ENCODE measurements around the gene KPNB1. TPM values are rescaled to one million over a fixed set of nuclear protein-coding genes. Genes with fewer than 3 reads are reported as not detected.

The KPNB1 gene
- total and polyA plus RNA-seq, 7 donors, result 78.0 to 323 (median 192) TPM

DNA sequence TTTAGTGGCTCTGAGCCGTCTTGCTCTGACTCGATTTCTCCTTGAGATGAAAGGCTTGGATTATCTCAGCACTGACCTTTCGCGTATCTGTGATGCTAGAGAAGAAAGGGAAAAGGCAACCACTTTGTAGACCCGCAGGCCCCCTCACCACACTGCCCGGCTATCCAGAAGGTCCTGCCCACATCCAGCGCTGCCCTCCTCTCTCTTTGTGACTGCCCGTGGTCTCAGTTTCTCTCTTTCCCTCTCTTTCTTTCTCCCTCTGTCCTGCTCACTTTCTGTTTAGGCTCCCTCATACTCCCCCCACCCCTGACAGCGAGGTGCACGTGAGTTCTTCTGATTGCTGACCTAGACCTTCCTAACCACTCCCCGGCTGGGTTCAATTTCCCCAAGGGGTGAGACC, 70.5 kb downstream of the KPNB1 start:
- TF ChIP-seq, protein P1, sequence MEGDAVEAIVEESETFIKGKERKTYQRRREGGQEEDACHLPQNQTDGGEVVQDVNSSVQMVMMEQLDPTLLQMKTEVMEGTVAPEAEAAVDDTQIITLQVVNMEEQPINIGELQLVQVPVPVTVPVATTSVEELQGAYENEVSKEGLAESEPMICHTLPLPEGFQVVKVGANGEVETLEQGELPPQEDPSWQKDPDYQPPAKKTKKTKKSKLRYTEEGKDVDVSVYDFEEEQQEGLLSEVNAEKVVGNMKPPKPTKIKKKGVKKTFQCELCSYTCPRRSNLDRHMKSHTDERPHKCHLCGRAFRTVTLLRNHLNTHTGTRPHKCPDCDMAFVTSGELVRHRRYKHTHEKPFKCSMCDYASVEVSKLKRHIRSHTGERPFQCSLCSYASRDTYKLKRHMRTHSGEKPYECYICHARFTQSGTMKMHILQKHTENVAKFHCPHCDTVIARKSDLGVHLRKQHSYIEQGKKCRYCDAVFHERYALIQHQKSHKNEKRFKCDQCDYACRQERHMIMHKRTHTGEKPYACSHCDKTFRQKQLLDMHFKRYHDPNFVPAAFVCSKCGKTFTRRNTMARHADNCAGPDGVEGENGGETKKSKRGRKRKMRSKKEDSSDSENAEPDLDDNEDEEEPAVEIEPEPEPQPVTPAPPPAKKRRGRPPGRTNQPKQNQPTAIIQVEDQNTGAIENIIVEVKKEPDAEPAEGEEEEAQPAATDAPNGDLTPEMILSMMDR (IDR thresholded peaks at IDR 0.05), result no peak
- no peak overlapping the region for H3K4me3 ChIP-seq
- DNase-seq, result no peak
- H3K27me3 ChIP-seq (ENCODE audit: insufficient read depth in 3 of 3, low read length in 2 of 3), result peaks cover 0 to 48% (median 19%) of the 10 kb centered on the region in 3 donors
- no peak for ATAC-seq
- no peaks in the 10 kb centered on the region for H3K9me3 ChIP-seq
- no peak overlapping the region for H3K27ac ChIP-seq
- H3K36me3 ChIP-seq (ENCODE audit: insufficient read depth in 1 of 2, low read depth in 1 of 2), result no peaks in the 10 kb centered on the region
- no peaks in the 10 kb centered on the region for H3K4me1 ChIP-seq
- intact Hi-C loops (cut with DNase I), result no loop called here
- 56 to 64% (median 61%) methylated on average over 11 of the region's 11 CpGs for WGBS, 3 donors

DNA sequence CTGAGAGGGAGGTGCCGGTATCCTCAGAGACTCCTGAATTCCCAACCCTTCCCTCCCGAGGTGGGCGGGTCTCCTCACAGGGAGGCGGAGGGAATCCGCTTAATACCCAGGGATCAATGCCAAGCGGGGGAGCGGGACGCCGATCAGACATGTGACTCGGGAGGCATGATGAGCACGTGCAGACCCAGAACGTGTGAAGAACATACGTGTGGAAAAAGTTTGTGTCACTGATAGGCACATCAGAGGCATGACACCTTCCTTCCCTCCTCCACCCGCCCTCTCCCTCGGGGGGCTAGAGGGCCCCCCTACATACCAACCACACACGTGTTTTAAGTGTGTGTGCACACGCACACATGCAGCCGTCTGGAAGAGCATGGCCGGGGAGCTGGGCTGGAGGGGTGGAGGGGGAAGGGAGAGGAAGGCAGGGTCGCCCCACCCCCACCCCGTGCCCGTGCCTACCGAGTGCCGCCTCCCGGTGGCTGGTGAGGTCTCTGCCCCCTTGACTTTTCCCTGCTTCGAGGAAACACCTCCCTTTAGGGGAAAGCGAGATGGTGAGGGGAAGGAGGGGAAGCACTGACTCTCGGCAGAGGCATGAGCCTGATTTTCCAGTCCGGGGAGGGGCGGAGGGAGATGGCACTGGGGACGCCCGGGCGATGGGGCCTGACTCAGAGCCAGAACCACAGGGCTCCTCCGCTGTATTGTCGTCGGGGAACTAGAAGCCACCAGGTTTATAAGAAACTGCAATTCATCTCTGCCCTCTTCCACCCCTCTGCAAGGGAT, 71.2 kb downstream of the KPNB1 start:
- H3K27me3 ChIP-seq (ENCODE audit: insufficient read depth in 3 of 3, low read length in 2 of 3), result peaks cover 0 to 48% (median 23%) of the 10 kb centered on the region in 3 donors
- TF ChIP-seq, protein P1 (IDR thresholded peaks at IDR 0.05), result no peak
- no peak overlapping the region for H3K27ac ChIP-seq
- ATAC-seq (peak in 2 of 4 donors; percentile 43 to 58), DNase-seq (no peak)
- H3K36me3 ChIP-seq (ENCODE audit: insufficient read depth in 1 of 2, low read depth in 1 of 2), result no peaks in the 10 kb centered on the region
- H3K4me3 ChIP-seq, result no peak overlapping the region
- intact Hi-C loops (cut with DNase I), result no loop called here
- H3K9me3 ChIP-seq, result no peaks in the 10 kb centered on the region
- no peaks in the 10 kb centered on the region for H3K4me1 ChIP-seq
- WGBS, 3 donors, result 5 to 9% (median 5%) methylated on average over 35 to 36 of the region's 36 CpGs

DNA sequence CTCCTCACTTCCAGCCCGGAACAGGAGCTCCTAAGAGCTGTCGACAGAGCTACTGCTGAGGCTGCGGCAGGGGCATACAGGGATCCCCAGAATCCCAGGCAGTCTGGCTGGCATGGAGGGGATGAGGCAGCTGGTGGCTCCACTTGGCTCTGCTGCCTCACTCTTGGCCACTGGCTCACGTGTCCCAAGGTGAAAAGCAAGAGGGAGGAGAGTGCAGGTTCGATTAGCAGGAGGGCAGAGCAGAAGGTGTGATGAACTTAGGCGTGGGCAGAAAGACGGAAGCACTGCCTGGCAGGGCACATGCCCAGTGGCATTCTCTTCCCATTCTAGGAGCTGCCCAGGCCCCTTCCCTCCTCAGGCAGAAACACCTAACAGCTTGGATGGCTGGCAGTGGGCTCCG, 72.0 kb downstream of the KPNB1 start:
- Histone ChIP-seq H3K9me3 (no peaks in the 10 kb centered on the region), H3K27me3 (ENCODE audit: insufficient read depth in 3 of 3, low read length in 2 of 3) (peaks cover 0 to 48% (median 22%) of the 10 kb centered on the region in 3 donors), H3K27ac (no peak overlapping the region), H3K36me3 (ENCODE audit: insufficient read depth in 1 of 2, low read depth in 1 of 2) (no peaks in the 10 kb centered on the region), H3K4me1 (no peaks in the 10 kb centered on the region), H3K4me3 (no peak overlapping the region)
- WGBS, 3 donors, result 30 to 44% (median 39%) methylated on average over 8 of the region's 8 CpGs
- intact Hi-C loops (cut with DNase I), result no loop called here
- DNase-seq, result no peak
- TF ChIP-seq, protein P1 (IDR thresholded peaks at IDR 0.05), result no peak
- peak in 1 of 4 donors; percentile 14 for ATAC-seq

DNA sequence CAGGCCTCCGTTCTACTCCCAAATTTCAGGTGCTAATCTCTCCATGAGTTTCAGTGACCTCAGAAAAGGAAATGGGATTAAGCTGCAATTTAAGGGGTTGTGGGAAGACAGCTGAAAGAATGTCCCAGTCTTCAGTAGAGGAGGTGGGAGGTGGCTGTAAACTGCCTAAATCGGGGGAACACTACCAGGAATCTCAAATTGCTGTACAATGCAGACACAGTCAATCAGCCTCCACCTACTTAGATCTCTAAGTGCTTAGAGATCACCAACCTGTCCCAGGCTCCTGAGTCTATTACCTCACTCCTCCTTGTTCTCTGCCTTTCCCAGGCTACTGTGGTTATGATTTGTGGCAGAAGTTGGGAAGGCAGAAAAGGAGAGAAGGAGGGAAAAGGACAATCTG, 75.0 kb downstream of the KPNB1 start:
- Histone ChIP-seq H3K4me3 (no peak overlapping the region), H3K36me3 (ENCODE audit: insufficient read depth in 1 of 2, low read depth in 1 of 2) (no peaks in the 10 kb centered on the region), H3K9me3 (no peaks in the 10 kb centered on the region), H3K4me1 (no peaks in the 10 kb centered on the region), H3K27me3 (ENCODE audit: insufficient read depth in 3 of 3, low read length in 2 of 3) (peaks cover 0 to 39% (median 21%) of the 10 kb centered on the region in 3 donors), H3K27ac (no peak overlapping the region)
- ATAC-seq (no peak), DNase-seq (no peak)
- intact Hi-C loops (cut with DNase I), result no loop called here
- TF ChIP-seq, protein P1 (IDR thresholded peaks at IDR 0.05), result no peak
- 48 to 66% (median 53%) methylated on average over 2 of the region's 2 CpGs for WGBS, 3 donors
